Stimulated activated CD4-positive, alpha-beta T cell treated with anti-CD3 and anti-CD28 coated beads, Interleukin-4, amount 100 ng/mL, for 48 hours (primary cell): ENCODE results near the gene DDX10.

ENCODE experiments used
- DNase-seq, 2 donors: peaks; one replicate each; pipeline ENCODE4 v3.0.0-alpha.2; 2020; ENCODE audit warnings: low read depth in 2 of 2

DDX10 gene

GRCh38 chr11:108975641-108976071, 310.8 kb downstream of the DDX10 start:
- DNase-seq, result no peak

GRCh38 chr11:108983636-108984420, 319.0 kb downstream of the DDX10 start:
- DNase-seq, result no peak

DNA sequence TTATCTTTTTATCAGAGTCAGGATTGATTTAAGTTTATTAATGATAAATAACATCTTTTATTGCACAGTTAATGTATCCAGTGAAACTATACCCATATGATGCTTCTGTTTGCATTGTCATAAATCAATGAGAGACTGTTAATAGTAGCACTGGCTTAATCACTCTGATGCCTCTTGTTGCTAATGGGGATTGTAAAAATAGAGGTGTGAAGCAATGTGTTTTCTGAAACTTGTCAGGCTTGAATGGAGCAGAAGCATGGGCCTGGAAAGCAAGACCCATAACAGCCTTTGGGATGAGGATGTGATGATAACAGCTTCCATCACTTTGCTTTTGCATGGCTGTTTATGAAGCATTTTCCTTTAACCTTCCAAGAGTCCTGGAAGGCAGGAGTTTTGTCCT, 319.7 kb downstream of the DDX10 start:
- no peak for DNase-seq

DNA sequence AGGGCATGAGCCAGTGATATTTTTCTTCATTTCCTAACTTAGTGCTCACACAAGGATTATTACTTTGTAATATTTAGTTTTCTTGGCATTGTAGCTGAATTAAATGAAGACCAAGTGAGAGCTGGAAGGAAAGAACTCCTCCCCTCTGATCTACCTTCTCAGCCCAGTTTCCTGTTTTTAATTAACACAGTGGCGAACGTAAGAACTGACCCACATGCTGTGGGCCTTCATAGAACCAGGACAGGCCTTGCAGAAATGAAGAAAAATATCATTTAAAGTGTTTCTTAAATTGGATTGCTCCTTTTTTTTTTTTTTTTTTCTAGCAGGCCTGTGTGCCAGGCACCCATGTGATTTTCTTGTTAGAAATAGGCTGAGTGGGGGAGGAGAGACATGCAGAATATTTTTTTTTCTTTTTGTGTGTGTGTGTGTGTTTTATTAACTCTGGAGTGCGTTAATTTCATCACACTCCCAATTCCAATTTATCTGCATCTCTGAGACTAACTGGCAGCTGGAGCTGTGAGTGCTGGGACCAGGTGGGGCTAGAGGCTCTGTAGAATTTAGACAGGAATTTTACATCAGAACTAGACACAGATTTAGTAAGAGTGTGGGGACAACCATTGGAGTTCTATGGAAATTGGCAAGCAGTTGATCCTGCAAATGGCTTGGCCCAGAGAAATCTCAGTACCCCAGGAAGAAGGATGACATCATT, 320.5 kb downstream of the DDX10 start:
- no peak for DNase-seq

- DNase-seq, result no peak
Measured at GRCh38 chr11:108985945-108986279, 321.0 kb downstream of the DDX10 start.
